WTC11 (cell line): ENCODE results near the gene QRFP. TPM values are rescaled to one million over a fixed set of nuclear protein-coding genes. Genes with fewer than 3 reads are reported as not detected.
"Not testable (repeated sequence)": the region's sequence is repeated elsewhere in the genome, so short reads cannot be mapped to it uniquely, and the experiment has no call there.

Source experiments
- ATAC-seq: fragments of 200-7000 bp; cut with Tn5 transposase; 2 replicates; pipeline ENCODE4 v1.10.0; 2021; ENCODE audit warnings: mild to moderate bottlenecking, moderate library complexity
- CTCF ChIA-PET: fragments of 300-600 bp; sonication (Branson Sonifier 250); formaldehyde crosslinking; loops from one replicate; lab custom pipeline; 2021; ENCODE audit warnings: antibody characterized with exemption; lab: Charles Lee
- POLR2A ChIA-PET: fragments of 350-600 bp; sonication (Branson Sonifier 250); formaldehyde crosslinking; loops from one replicate; lab custom pipeline; 2021; ENCODE audit warnings: antibody characterized with exemption; lab: Charles Lee
- DNase-seq: peaks from one replicate; pipeline ENCODE4 v3.0.0; 2021; ENCODE audit warnings: low spot score
- H3K27ac Mint-ChIP-seq: 2 replicates; pipeline ENCODE4 v1.8.0; 2021; ENCODE audit warnings: mixed read lengths
- H3K27me3 Mint-ChIP-seq: 2 replicates; pipeline ENCODE4 v1.8.0; 2021; ENCODE audit warnings: low read depth, mild to moderate bottlenecking, moderate library complexity, mixed read lengths
- H3K36me3 Mint-ChIP-seq: 2 replicates; pipeline ENCODE4 v1.8.0; 2021; ENCODE audit warnings: mixed read lengths
- H3K4me1 Mint-ChIP-seq: 2 replicates; pipeline ENCODE4 v1.8.0; 2022; ENCODE audit warnings: mixed read lengths
- H3K4me3 Mint-ChIP-seq: 2 replicates; pipeline ENCODE4 v1.8.0; 2021; ENCODE audit warnings: mild to moderate bottlenecking, moderate library complexity, mixed read lengths
- H3K9me3 Mint-ChIP-seq: 2 replicates; pipeline ENCODE4 v1.8.0; 2021; ENCODE audit warnings: mixed read lengths
- ATF6 ChIP-seq: sonication (generic); formaldehyde crosslinking; IDR thresholded peaks from 2 replicates; pipeline ENCODE4 v1.8.1; 2023; ENCODE audit warnings: mild to moderate bottlenecking, missing genetic modification reagents
- ELF4 ChIP-seq: sonication (generic); formaldehyde crosslinking; IDR thresholded peaks from 2 replicates; pipeline ENCODE4 v1.8.1; 2022; ENCODE audit warnings: low read depth, mild to moderate bottlenecking, moderate library complexity, missing genetic modification reagents
- ESRRA ChIP-seq: sonication (generic); formaldehyde crosslinking; IDR thresholded peaks from 2 replicates; pipeline ENCODE4 v1.8.1; 2022; ENCODE audit warnings: mild to moderate bottlenecking, missing genetic modification reagents, borderline replicate concordance
- FOXK1 ChIP-seq: sonication (generic); formaldehyde crosslinking; IDR thresholded peaks from 2 replicates; pipeline ENCODE4 v1.8.0; 2022; ENCODE audit warnings: mild to moderate bottlenecking, moderate library complexity, missing genetic modification reagents
- IRF1 ChIP-seq: sonication (generic); formaldehyde crosslinking; IDR thresholded peaks from 2 replicates; pipeline ENCODE4 v1.8.0; 2023; ENCODE audit warnings: missing genetic modification reagents
- MYBL2 ChIP-seq: sonication (generic); formaldehyde crosslinking; IDR thresholded peaks from 2 replicates; pipeline ENCODE4 v1.8.1; 2023; ENCODE audit warnings: mild to moderate bottlenecking, moderate library complexity, missing genetic modification reagents
- PRDM15 ChIP-seq: sonication (generic); formaldehyde crosslinking; IDR thresholded peaks from 2 replicates; pipeline ENCODE4 v1.8.0; 2022; ENCODE audit warnings: missing genetic modification reagents
- PRRX2 ChIP-seq: fragments of 250-450 bp; sonication (Bioruptor Pico); IDR thresholded peaks from 2 replicates; pipeline ENCODE4 v1.8.0; 2021; ENCODE audit warnings: mild to moderate bottlenecking
- TEAD1 ChIP-seq: sonication (generic); formaldehyde crosslinking; IDR thresholded peaks from 2 replicates; pipeline ENCODE4 v1.8.0; 2022; ENCODE audit warnings: mild to moderate bottlenecking, missing genetic modification reagents
- ZBTB43 ChIP-seq: sonication (generic); formaldehyde crosslinking; IDR thresholded peaks from 2 replicates; pipeline ENCODE4 v1.8.1; 2023; ENCODE audit warnings: mild to moderate bottlenecking, missing genetic modification reagents
- ZNF121 ChIP-seq: sonication (generic); formaldehyde crosslinking; IDR thresholded peaks from 2 replicates; pipeline ENCODE4 v1.8.0; 2023; ENCODE audit warnings: missing genetic modification reagents
- ZNF317 ChIP-seq: sonication (generic); formaldehyde crosslinking; IDR thresholded peaks from 2 replicates; pipeline ENCODE4 v1.8.1; 2023; ENCODE audit warnings: low read depth, mild to moderate bottlenecking, moderate library complexity, missing genetic modification reagents, borderline replicate concordance
- ZNF396 ChIP-seq: fragments of 250-450 bp; sonication (Bioruptor Pico); IDR thresholded peaks from 2 replicates; pipeline ENCODE4 v1.8.0; 2021; ENCODE audit warnings: mild to moderate bottlenecking, moderate library complexity, borderline replicate concordance
- total RNA-seq: library from RNA; stranded (reverse); gene quantifications from 3 replicates; pipeline ENCODE4 v1.2.3, GENCODE V29; 2021

Gene QRFP
- total RNA-seq, 1 experiment from 2014 or later = not detected

- DNase-seq = no peak
- peaks cover 18% of the 10 kb centered on the region for H3K4me1 Mint-ChIP-seq
- peak overlapping the region; percentile 64 for H3K27ac Mint-ChIP-seq
- no peaks in the 10 kb centered on the region for H3K27me3 Mint-ChIP-seq
- CTCF ChIA-PET = interaction anchor here (0.6 to 1.5 kb wide), 3 partner anchors 146 to 739 kb away, joined by 3 to 5 read pairs (median 3); no protein-coding TSS in a partner anchor
- H3K36me3 Mint-ChIP-seq = peaks cover 37% of the 10 kb centered on the region
- H3K9me3 Mint-ChIP-seq = peaks cover 4% of the 10 kb centered on the region
- no peak for ATAC-seq
- POLR2A ChIA-PET = no interaction called here
- TF ChIP-seq ZBTB43 (no peak), ELF4 (CRISPR knock-in tag) (no peak), FOXK1 (CRISPR knock-in tag) (no peak), IRF1 (CRISPR knock-in tag) (no peak), ATF6 (CRISPR knock-in tag) (no peak), ESRRA (CRISPR knock-in tag) (no peak), MYBL2 (CRISPR knock-in tag) (no peak), TEAD1 (CRISPR knock-in tag) (no peak)
- no peak overlapping the region for H3K4me3 Mint-ChIP-seq
Measured at GRCh38 chr9:130852801-130853200, 43.8 kb downstream of the QRFP start.

GRCh38 chr9:130849356-130849755, 47.3 kb downstream of the QRFP start:
- DNase-seq = no peak
- Mint-ChIP-seq H3K27me3 (no peaks in the 10 kb centered on the region), H3K4me3 (no peak overlapping the region), H3K4me1 (peaks cover 49% of the 10 kb centered on the region), H3K9me3 (peaks cover 4% of the 10 kb centered on the region), H3K36me3 (peaks cover 9% of the 10 kb centered on the region), H3K27ac (peak overlapping the region; percentile 74; the same call in 1 of the 2 replicates)
- TF ChIP-seq ZNF317 (CRISPR knock-in tag) (no peak), ZNF121 (CRISPR knock-in tag) (peak; percentile 53; the same call in 1 of the 2 replicates)
- ATAC-seq = no peak
- CTCF ChIA-PET = no interaction called here
- POLR2A ChIA-PET = no interaction called here

GRCh38 chr9:130848514-130848913, 48.1 kb downstream of the QRFP start:
- peaks cover 57% of the 10 kb centered on the region for H3K4me1 Mint-ChIP-seq
- not testable (repeated sequence) for DNase-seq, H3K36me3 Mint-ChIP-seq, H3K4me3 Mint-ChIP-seq, H3K27me3 Mint-ChIP-seq, H3K27ac Mint-ChIP-seq, H3K9me3 Mint-ChIP-seq, ATAC-seq
- ChIA-PET POLR2A (interaction anchor here (0.7 kb wide), 2 partner anchors 135 to 548 kb away, joined by 5 to 7 read pairs; no protein-coding TSS in a partner anchor), CTCF (interaction anchor here (0.7 to 1.1 kb wide), 2 partner anchors 24 to 182 kb away, joined by 3 to 8 read pairs; no protein-coding TSS in a partner anchor)

- no peak overlapping the region; the same call in 1 of the 2 replicates for H3K4me3 Mint-ChIP-seq
- H3K27me3 Mint-ChIP-seq = no peaks in the 10 kb centered on the region
- peak; percentile 44; the same call in 1 of the 2 replicates for TF ChIP-seq TEAD1 (CRISPR knock-in tag)
- no peak for TF ChIP-seq PRDM15 (CRISPR knock-in tag)
- no peak for TF ChIP-seq ZNF396 (CRISPR knock-in tag)
- no peak for TF ChIP-seq IRF1 (CRISPR knock-in tag)
- TF ChIP-seq PRRX2 (CRISPR knock-in tag) = no peak
- H3K27ac Mint-ChIP-seq = peak overlapping the region; percentile 94
- H3K4me1 Mint-ChIP-seq = peaks cover 63% of the 10 kb centered on the region
- peaks cover 4% of the 10 kb centered on the region; the same call in 1 of the 2 replicates for H3K36me3 Mint-ChIP-seq
- ATAC-seq (peak; percentile 82), DNase-seq (peak; percentile 46)
- ChIA-PET CTCF (interaction anchor here (0.7 to 2.3 kb wide), 3 partner anchors 19 to 181 kb away, joined by 3 to 13 read pairs (median 4); no protein-coding TSS in a partner anchor), POLR2A (interaction anchor here (0.6 to 2.1 kb wide), 2 partner anchors 12 to 22 kb away, joined by 3 to 12 read pairs; partner anchors contain the start of gene ABL1)
- peaks cover 4% of the 10 kb centered on the region for H3K9me3 Mint-ChIP-seq
Measured at GRCh38 chr9:130847306-130848217, 49.0 kb downstream of the QRFP start.
